H1 (cell line): ENCODE data around the gene CAMTA1. TPM values are rescaled to one million over a fixed set of nuclear protein-coding genes. Genes with fewer than 3 reads are reported as not detected.

Experiments
- CTCF ChIA-PET: fragments of 300-600 bp; sonication (Branson Sonifier 250); formaldehyde crosslinking; loops from one replicate; lab custom pipeline; 2021; ENCODE audit not compliant: partially characterized antibody; lab: Charles Lee
- POLR2A ChIA-PET: fragments of 300-600 bp; sonication (Branson Sonifier 250); formaldehyde crosslinking; loops from one replicate; lab custom pipeline; 2021; ENCODE audit warnings: inconsistent platforms; ENCODE audit not compliant: partially characterized antibody; lab: Charles Lee
- DNase-seq, 2 experiments: peaks; one replicate each; pipeline versions ENCODE4 v3.0.0 to v3.0.0-alpha.2; 2010 to 2022; ENCODE audit warnings: low spot score in 2 of 2, low read depth in 1 of 2, mixed read lengths in 1 of 2
- FAIRE-seq: peaks from 2 replicates; lab custom pipeline; 2011; peaks lifted over from hg19 to GRCh38; lab: Jason Lieb, UNC
- H2AFZ ChIP-seq: 2 replicates; pipeline ENCODE4 v1.8.1; 2012; ENCODE audit warnings: low read length, inconsistent platforms
- H2AK5ac ChIP-seq: 2 replicates; pipeline ENCODE4 v1.6.1; 2013; ENCODE audit warnings: low read depth, low read length
- H2BK120ac ChIP-seq: replicated peaks from 2 replicates; pipeline ENCODE3; 2013; ENCODE audit warnings: low read depth, low read length, inconsistent platforms
- H2BK12ac ChIP-seq: 2 replicates; pipeline ENCODE4 v1.6.1; 2013; ENCODE audit warnings: low read depth, low read length
- H2BK15ac ChIP-seq: 2 replicates; pipeline ENCODE4 v1.6.1; 2013; ENCODE audit warnings: low read length
- H2BK20ac ChIP-seq: 2 replicates; pipeline ENCODE4 v1.6.1; 2013; ENCODE audit warnings: low read length
- H2BK5ac ChIP-seq: 2 replicates; pipeline ENCODE4 v1.6.1; 2013; ENCODE audit warnings: low read depth, low read length
- H3K14ac ChIP-seq: 2 replicates; pipeline ENCODE4 v1.6.1; 2013; ENCODE audit warnings: inconsistent platforms; ENCODE audit not compliant: insufficient read length
- H3K18ac ChIP-seq: 2 replicates; pipeline ENCODE4 v1.6.1; 2013; ENCODE audit warnings: low read length; ENCODE audit errors: extremely low read depth
- H3K23ac ChIP-seq: 2 replicates; pipeline ENCODE4 v1.6.1; 2013; ENCODE audit warnings: inconsistent platforms; ENCODE audit not compliant: insufficient read length
- H3K23me2 ChIP-seq: 2 replicates; pipeline ENCODE4 v1.6.1; 2013; ENCODE audit warnings: low read depth, low read length
- H3K27ac ChIP-seq: 2 replicates; pipeline ENCODE4 v1.6.1; 2011; ENCODE audit warnings: low read depth, low read length, inconsistent platforms
- H3K27me3 ChIP-seq, 4 experiments: replicated peaks in 1 of 4; 1 replicate in 1 of 4; 2 replicates in 3 of 4; pipeline versions ENCODE4 v1.6.1 to v1.8.1; 2011 to 2013; ENCODE audit warnings: low read length in 3 of 4, mild to moderate bottlenecking in 3 of 4, inconsistent platforms in 2 of 4, mixed read lengths in 2 of 4, moderate library complexity in 1 of 4; ENCODE audit not compliant: control insufficient read depth in 3 of 4, insufficient read depth in 3 of 4; ENCODE audit errors: extremely low read depth in 1 of 4
- H3K36me3 ChIP-seq, 4 experiments: 2 replicates each; pipeline versions ENCODE4 v1.6.1 to v1.8.1; 2011 to 2013; ENCODE audit warnings: mild to moderate bottlenecking in 4 of 4, low read length in 3 of 4, moderate library complexity in 2 of 4, control low read depth in 1 of 4, inconsistent platforms in 1 of 4; ENCODE audit not compliant: insufficient read depth in 4 of 4, control insufficient read depth in 2 of 4
- H3K4ac ChIP-seq: replicated peaks from 2 replicates; pipeline ENCODE3; 2013; ENCODE audit warnings: low read length, low read depth, mixed read lengths, inconsistent platforms; ENCODE audit not compliant: insufficient read length
- H3K4me1 ChIP-seq, 4 experiments: replicated peaks in 1 of 4; 1 replicate in 1 of 4; 2 replicates in 3 of 4; pipeline versions ENCODE4 v1.6.1 to v1.8.1; 2011 to 2013; ENCODE audit warnings: low read length in 3 of 4, inconsistent platforms in 2 of 4, mixed read lengths in 1 of 4; ENCODE audit not compliant: insufficient read depth in 4 of 4, control insufficient read depth in 3 of 4
- H3K4me2 ChIP-seq, 2 experiments: 2 replicates each; pipeline versions ENCODE4 v1.6.1 to v1.8.1; 2011 to 2013; ENCODE audit warnings: low read depth in 2 of 2, low read length in 2 of 2, control low read depth in 1 of 2, inconsistent platforms in 1 of 2, mild to moderate bottlenecking in 1 of 2; ENCODE audit not compliant: insufficient read depth in 1 of 2
- H3K4me3 ChIP-seq, 4 experiments: fragments of 200-600, 300-600 bp in 1 of 4; sonication (generic), shearing (Covaris generic), sonication (Bioruptor Twin) in 1 of 4; 2 replicates each; pipeline versions ENCODE4 v1.5.1 to v1.8.1; 2011 to 2016; ENCODE audit warnings: low read length in 4 of 4, low read depth in 3 of 4, control low read depth in 2 of 4, inconsistent platforms in 2 of 4, mild to moderate bottlenecking in 2 of 4, mixed read lengths in 1 of 4, moderate library complexity in 1 of 4; ENCODE audit not compliant: insufficient read depth in 2 of 4; ENCODE audit errors: extremely low read depth in 1 of 4
- H3K56ac ChIP-seq: replicated peaks from 2 replicates; pipeline ENCODE3; 2013; ENCODE audit warnings: low read depth, mild to moderate bottlenecking, mixed read lengths, low read length, inconsistent platforms; ENCODE audit not compliant: insufficient read length
- H3K79me1 ChIP-seq: 2 replicates; pipeline ENCODE4 v1.6.1; 2013; ENCODE audit warnings: low read depth, low read length, control low read depth
- H3K79me2 ChIP-seq, 2 experiments: 2 replicates each; pipeline versions ENCODE4 v1.6.1 to v1.8.1; 2012 to 2013; ENCODE audit warnings: low read length in 2 of 2, mild to moderate bottlenecking in 2 of 2, inconsistent platforms in 1 of 2; ENCODE audit not compliant: insufficient read depth in 2 of 2, control insufficient read depth in 1 of 2
- H3K9ac ChIP-seq, 4 experiments: replicated peaks in 1 of 4; 1 replicate in 1 of 4; 2 replicates in 3 of 4; pipeline versions ENCODE4 v1.6.1 to v1.8.1; 2011 to 2013; ENCODE audit warnings: low read depth in 3 of 4, low read length in 3 of 4, control low read depth in 2 of 4, mild to moderate bottlenecking in 2 of 4, moderate library complexity in 2 of 4, inconsistent platforms in 1 of 4; ENCODE audit errors: extremely low read depth in 1 of 4
- H3K9me3 ChIP-seq, 2 experiments: 2 replicates each; pipeline versions ENCODE4 v1.6.1 to v1.8.1; 2012 to 2013; ENCODE audit warnings: mild to moderate bottlenecking in 2 of 2, moderate library complexity in 2 of 2, control low read depth in 1 of 2, inconsistent platforms in 1 of 2, low read depth in 1 of 2, low read length in 1 of 2, mixed read lengths in 1 of 2; ENCODE audit not compliant: insufficient read depth in 2 of 2
- H4K20me1 ChIP-seq, 2 experiments: replicated peaks in 1 of 2; 2 replicates each; pipeline versions ENCODE3 to v1.8.1; 2011 to 2013; ENCODE audit warnings: inconsistent platforms in 2 of 2, low read length in 2 of 2, mild to moderate bottlenecking in 1 of 2; ENCODE audit not compliant: insufficient read depth in 2 of 2, control insufficient read depth in 1 of 2
- H4K5ac ChIP-seq: 2 replicates; pipeline ENCODE4 v1.6.1; 2013; ENCODE audit warnings: low read length, low read depth, mixed read lengths, inconsistent platforms; ENCODE audit not compliant: insufficient read length
- H4K8ac ChIP-seq: 2 replicates; pipeline ENCODE4 v1.8.0; 2013; ENCODE audit warnings: mild to moderate bottlenecking, moderate library complexity, low read length, inconsistent platforms; ENCODE audit not compliant: insufficient read depth; ENCODE audit errors: extremely low read depth
- H4K91ac ChIP-seq: replicated peaks from 2 replicates; pipeline ENCODE3; 2013; ENCODE audit warnings: low read length, mixed read lengths, inconsistent platforms; ENCODE audit not compliant: insufficient read length
- BCL11A ChIP-seq, 2 experiments: IDR thresholded peaks; one replicate each; pipeline ENCODE4 v1.6.1; 2011; ENCODE audit warnings: low read depth in 2 of 2, low read length in 2 of 2, mild to moderate bottlenecking in 2 of 2
- CHD2 ChIP-seq: IDR thresholded peaks from 2 replicates; pipeline ENCODE4 v1.6.1; 2012; ENCODE audit warnings: low read length, improper control_type of control experiment
- EGR1 ChIP-seq: IDR thresholded peaks from 2 replicates; pipeline ENCODE4 v1.6.1; 2011; ENCODE audit warnings: low read depth, low read length, borderline replicate concordance
- HDAC6 ChIP-seq: IDR thresholded peaks from one replicate; pipeline ENCODE4 v1.7.1; 2012; ENCODE audit warnings: low read depth, mild to moderate bottlenecking, inconsistent platforms, low read length, moderate library complexity
- JUN ChIP-seq: IDR thresholded peaks from 2 replicates; pipeline ENCODE4 v1.6.1; 2011; ENCODE audit warnings: low read depth, mild to moderate bottlenecking, improper control_type of control experiment, low read length
- KDM4A ChIP-seq: IDR thresholded peaks from one replicate; pipeline ENCODE4 v1.7.1; 2012; ENCODE audit warnings: low read depth, mild to moderate bottlenecking, moderate library complexity, low read length, inconsistent platforms; ENCODE audit not compliant: severe bottlenecking
- KDM5A ChIP-seq: fragments of 200-600 bp; IDR thresholded peaks from 2 replicates; pipeline ENCODE4 v1.7.1; 2012; ENCODE audit warnings: mild to moderate bottlenecking, low read length, inconsistent platforms, mixed read lengths
- NANOG ChIP-seq: IDR thresholded peaks from 2 replicates; pipeline ENCODE4 v1.6.1; 2011; ENCODE audit warnings: low read length, low read depth, mild to moderate bottlenecking, inconsistent platforms; ENCODE audit not compliant: insufficient read depth, poor library complexity, severe bottlenecking
- POLR2A ChIP-seq, 2 experiments: IDR thresholded peaks; 1 replicate in 1 of 2; 2 replicates in 1 of 2; pipeline ENCODE4 v1.6.1; 2011; ENCODE audit warnings: low read depth in 2 of 2, low read length in 2 of 2, mild to moderate bottlenecking in 2 of 2; ENCODE audit errors: control extremely low read depth in 1 of 2
- SIN3A ChIP-seq, 2 experiments: IDR thresholded peaks in 1 of 2; conservative IDR thresholded peaks in 1 of 2; 2 replicates each; pipeline ENCODE4 v1.6.1; 2011 to 2012; ENCODE audit warnings: low read length in 2 of 2, improper control_type of control experiment in 1 of 2, low read depth in 1 of 2, mild to moderate bottlenecking in 1 of 2
- SIX5 ChIP-seq: IDR thresholded peaks from 2 replicates; pipeline ENCODE4 v1.6.1; 2011; ENCODE audit warnings: mild to moderate bottlenecking, low read depth, low read length
- SP1 ChIP-seq: IDR thresholded peaks from 2 replicates; pipeline ENCODE4 v1.6.1; 2011; ENCODE audit warnings: low read depth, low read length
- SP4 ChIP-seq: IDR thresholded peaks from 2 replicates; pipeline ENCODE4 v1.6.1; 2012; ENCODE audit warnings: low read length, inconsistent platforms
- SRF ChIP-seq: IDR thresholded peaks from 2 replicates; pipeline ENCODE4 v1.6.1; 2011; ENCODE audit warnings: mild to moderate bottlenecking, low read depth, low read length, moderate library complexity
- SUZ12 ChIP-seq: fragments of 200-600 bp; sonication (generic); IDR thresholded peaks from 2 replicates; pipeline ENCODE4 v1.6.1; 2012; ENCODE audit warnings: mild to moderate bottlenecking, inconsistent platforms, low read length, moderate library complexity, mixed read lengths
- TEAD4 ChIP-seq: IDR thresholded peaks from 2 replicates; pipeline ENCODE4 v1.6.1; 2012; ENCODE audit warnings: low read depth, low read length, inconsistent platforms, mixed read lengths
- WGBS, 2 experiments: shearing (Covaris generic) in 1 of 2; methylation state at CpG; one replicate each; pipeline versions ENCODE4 v1.1.6 to v1.1.7; 2013 to 2015; ENCODE audit warnings: low lambda C conversion rate in 2 of 2, mixed read lengths in 2 of 2, inconsistent platforms in 1 of 2, low coverage in 1 of 2, missing lambda C conversion rate in 1 of 2; ENCODE audit not compliant: insufficient replicate concordance in 2 of 2, insufficient coverage in 1 of 2, insufficient read length in 1 of 2; ENCODE audit errors: extremely low coverage in 1 of 2, missing lambda C conversion rate in 1 of 2; 5-methylcytosine and 5-hydroxymethylcytosine counted together
- polyA plus RNA-seq, 7 experiments: library from polyadenylated mRNA; depleted of rRNA in 3 of 7; stranded (reverse) in 5 of 7; unstranded in 2 of 7; fragments of >200 nt in 5 of 7; fragments of 200-250 nt in 2 of 7; gene quantifications; 1 replicate in 5 of 7; 2 replicates in 1 of 7; 4 replicates in 1 of 7; pipeline versions ENCODE4 v1.2.1 to v1.2.3, GENCODE V29; 2011 to 2013; ENCODE audit warnings: missing spikeins in 2 of 7, mixed read lengths in 2 of 7
- total RNA-seq: library from RNA; stranded (reverse); fragmentation: NEBNext Ultra II Directional; extraction: Animal tissue kit (Norgen Biotek cat#: 25700); gene quantifications from 2 replicates; pipeline ENCODE4 v1.2.1, GENCODE V29; 2021

Gene CAMTA1
- total and polyA plus RNA-seq, 2 of the 8 experiments (the other 6 are each of a cell fraction or from before 2014, with no cell fraction given) = 65.0 to 119 TPM

DNA sequence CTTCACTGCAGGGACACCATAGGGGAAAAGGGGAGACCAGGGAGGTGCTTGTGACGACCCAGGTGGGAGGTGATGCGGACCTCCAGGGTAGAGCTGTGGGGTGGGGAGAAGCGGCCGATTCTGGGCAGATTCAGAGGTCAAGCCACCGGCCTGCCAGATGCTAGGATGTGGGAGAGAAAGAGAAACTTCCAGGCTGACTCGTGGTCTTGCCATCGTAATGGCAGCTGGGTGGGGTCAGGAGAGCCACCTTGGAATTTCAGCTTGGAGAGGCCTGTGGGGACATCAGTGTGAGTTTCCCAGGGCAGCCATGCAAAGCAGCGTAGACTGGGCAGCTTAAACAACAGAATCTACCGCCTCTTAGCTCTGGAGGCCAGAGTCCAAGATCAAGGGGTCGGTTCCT is 727.8 kb downstream of the CAMTA1 start:
- Histone ChIP-seq H4K8ac (no peak overlapping the region), H2AFZ (no peak overlapping the region), H2BK5ac (no peak overlapping the region), H3K23ac (no peak overlapping the region), H3K23me2 (no peaks in the 10 kb centered on the region; the same call in 1 of the 2 replicates), H3K79me2 (no peaks in the 10 kb centered on the region), H3K27me3 (no peaks in the 10 kb centered on the region), H3K14ac (no peak overlapping the region), H3K27ac (no peak overlapping the region), H2BK120ac (no peak overlapping the region), H2AK5ac (no peak overlapping the region), H3K4me2 (no peak overlapping the region), H4K5ac (no peak overlapping the region), H3K18ac (no peak overlapping the region), H3K9ac (no peak overlapping the region), H3K79me1 (no peaks in the 10 kb centered on the region), H4K20me1 (no peaks in the 10 kb centered on the region), H3K36me3 (no peaks in the 10 kb centered on the region), H3K4me3 (no peak overlapping the region), H4K91ac (no peak overlapping the region), H3K4ac (no peak overlapping the region), H2BK20ac (no peak overlapping the region), H3K4me1 (peaks cover 0 to 4% (median 0%) of the 10 kb centered on the region in 4 experiments; a peak in 1 of 7 replicates), H2BK12ac (no peak overlapping the region), H2BK15ac (no peak overlapping the region), H3K9me3 (no peaks in the 10 kb centered on the region), H3K56ac (no peak overlapping the region)
- WGBS, 2 experiments = 83% methylated on average over 9 of the region's 10 CpGs; no CpG with 5 or more reads in 1 of the 2 experiments
- CTCF ChIA-PET = interaction anchor here (0.6 to 1.1 kb wide), 2 partner anchors 120 to 134 kb away, joined by 3 read pairs; no protein-coding TSS in a partner anchor
- FAIRE-seq = no peak
- DNase-seq = no peak
- POLR2A ChIA-PET = interaction anchor here (0.5 kb wide), 1 partner anchor 558 kb away, joined by 3 read pairs; no protein-coding TSS in a partner anchor
- TF ChIP-seq CHD2 (no peak), POLR2A (IDR thresholded peaks at IDR 0.05; ENCODE audit: control extremely low read depth in 1 of 2, low read depth in 2 of 2, low read length in 2 of 2) (no peak), SRF (no peak), SP1 (no peak), SIX5 (no peak), NANOG (no peak), TEAD4 (no peak), BCL11A (IDR thresholded peaks at IDR 0.05; ENCODE audit: low read depth in 2 of 2, low read length in 2 of 2) (no peak), KDM4A (no peak), HDAC6 (no peak), EGR1 (no peak), SUZ12 (no peak), SIN3A (conservative IDR thresholded peaks at IDR 0.05 in 1 of 2, IDR thresholded peaks at IDR 0.05 in 1 of 2; ENCODE audit: low read depth in 1 of 2, low read length in 2 of 2) (no peak), KDM5A (no peak), SP4 (no peak), JUN (no peak)
